Left kidney (tissue), 8 donors: ENCODE measurements around the gene HBP1. TPM values are rescaled to one million over a fixed set of nuclear protein-coding genes. Genes with fewer than 3 reads are reported as not detected.
"Not testable (repeated sequence)": the region's sequence is repeated elsewhere in the genome, so short reads cannot be mapped to it uniquely, and the experiment has no call there.

ENCODE experiments used
- DNase-seq: peaks from one replicate; pipeline ENCODE4 v3.0.0-alpha.2; 2013
- long read RNA-seq, 8 donors: transcript quantifications; one replicate each; lab custom pipeline, GENCODE V29; 2026
- polyA plus RNA-seq: library from polyadenylated mRNA; unstranded; fragments of 120-200 nt; gene quantifications from one replicate; pipeline ENCODE4 v1.2.1, GENCODE V29; 2013; ENCODE audit not compliant: insufficient read length

HBP1 gene, protein sequence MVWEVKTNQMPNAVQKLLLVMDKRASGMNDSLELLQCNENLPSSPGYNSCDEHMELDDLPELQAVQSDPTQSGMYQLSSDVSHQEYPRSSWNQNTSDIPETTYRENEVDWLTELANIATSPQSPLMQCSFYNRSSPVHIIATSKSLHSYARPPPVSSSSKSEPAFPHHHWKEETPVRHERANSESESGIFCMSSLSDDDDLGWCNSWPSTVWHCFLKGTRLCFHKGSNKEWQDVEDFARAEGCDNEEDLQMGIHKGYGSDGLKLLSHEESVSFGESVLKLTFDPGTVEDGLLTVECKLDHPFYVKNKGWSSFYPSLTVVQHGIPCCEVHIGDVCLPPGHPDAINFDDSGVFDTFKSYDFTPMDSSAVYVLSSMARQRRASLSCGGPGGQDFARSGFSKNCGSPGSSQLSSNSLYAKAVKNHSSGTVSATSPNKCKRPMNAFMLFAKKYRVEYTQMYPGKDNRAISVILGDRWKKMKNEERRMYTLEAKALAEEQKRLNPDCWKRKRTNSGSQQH
- polyA plus RNA-seq = 133 TPM
- long read RNA-seq, donor 1, transcript HBP1-208 (11 exons, 2,704 nt) = major isoform, 5 of 9 reads
- long read RNA-seq, donor 1, partial matches to known transcripts = 0 of 9 reads
- long read RNA-seq, donor 1, other reads (novel, unspliced or antisense) = 0 of 9 reads
- long read RNA-seq, donor 2, transcript HBP1-208 (11 exons, 2,704 nt) = major isoform, 8 of 12 reads
- long read RNA-seq, donor 2, partial matches to known transcripts = 0 of 12 reads
- long read RNA-seq, donor 2, other reads (novel, unspliced or antisense) = 0 of 12 reads
- long read RNA-seq, donor 3, transcript HBP1-208 (11 exons, 2,704 nt) = minor isoform, 5 of 23 reads
- long read RNA-seq, donor 3, transcript HBP1-201 (11 exons, 2,829 nt) = major isoform, 6 of 23 reads
- long read RNA-seq, donor 3, partial matches to known transcripts = 11 of 23 reads
- long read RNA-seq, donor 3, other reads (novel, unspliced or antisense) = 0 of 23 reads
- long read RNA-seq, donor 4, partial matches to known transcripts = 13 of 14 reads
- long read RNA-seq, donor 4, other reads (novel, unspliced or antisense) = 0 of 14 reads
- long read RNA-seq, donor 5, transcript HBP1-201 (11 exons, 2,829 nt) = minor isoform, 6 of 23 reads
- long read RNA-seq, donor 5, transcript HBP1-208 (11 exons, 2,704 nt) = major isoform, 17 of 23 reads
- long read RNA-seq, donor 5, partial matches to known transcripts = 0 of 23 reads
- long read RNA-seq, donor 5, other reads (novel, unspliced or antisense) = 0 of 23 reads
- long read RNA-seq, donor 6, partial matches to known transcripts = 0 of 5 reads
- long read RNA-seq, donor 6, other reads (novel, unspliced or antisense) = 0 of 5 reads
- long read RNA-seq, donor 7, transcript HBP1-201 (11 exons, 2,829 nt) = minor isoform, 5 of 40 reads
- long read RNA-seq, donor 7, transcript HBP1-208 (11 exons, 2,704 nt) = major isoform, 20 of 40 reads
- long read RNA-seq, donor 7, partial matches to known transcripts = 8 of 40 reads
- long read RNA-seq, donor 7, other reads (novel, unspliced or antisense) = 6 of 40 reads
- long read RNA-seq, donor 8, transcript HBP1-208 (11 exons, 2,704 nt) = major isoform, 7 of 8 reads
- long read RNA-seq, donor 8, partial matches to known transcripts = 0 of 8 reads
- long read RNA-seq, donor 8, other reads (novel, unspliced or antisense) = 0 of 8 reads

- peak; percentile 100 for DNase-seq
Measured at GRCh38 chr7:107168233-107169119, at the start of gene HBP1. Gene HBP1 (plus strand): TSS chr7:107169003. CDS start chr7:107179894, 10,891 bp downstream.

GRCh38 chr7:107119376-107120105 is 49.3 kb upstream of the HBP1 start:
- DNase-seq = no peak

GRCh38 chr7:107122486-107122911 is 46.3 kb upstream of the HBP1 start:
- no peak for DNase-seq

- no peak for DNase-seq
Measured at GRCh38 chr7:107123392-107123791, 45.4 kb upstream of the HBP1 start.

DNA sequence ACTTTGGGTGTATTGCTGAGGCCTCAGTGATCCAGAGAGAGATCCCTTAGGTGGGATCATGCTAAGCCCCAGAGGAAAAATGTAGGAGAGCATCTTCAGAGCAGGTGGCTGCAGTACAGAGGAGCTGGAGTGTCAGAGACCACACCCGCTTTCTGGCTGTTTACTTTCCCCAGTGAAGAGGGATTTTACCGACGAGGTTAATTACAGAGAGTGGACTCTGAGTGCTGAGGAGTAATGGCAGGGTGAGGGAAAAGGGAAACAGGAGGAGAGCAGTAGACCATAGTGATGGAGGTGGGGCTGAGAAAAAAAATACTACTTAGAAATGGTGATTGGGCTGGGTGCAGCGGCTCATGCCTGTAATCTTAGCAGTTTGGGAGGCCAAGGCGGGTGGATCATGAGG is 43.3 kb upstream of the HBP1 start:
- DNase-seq = no peak

DNA sequence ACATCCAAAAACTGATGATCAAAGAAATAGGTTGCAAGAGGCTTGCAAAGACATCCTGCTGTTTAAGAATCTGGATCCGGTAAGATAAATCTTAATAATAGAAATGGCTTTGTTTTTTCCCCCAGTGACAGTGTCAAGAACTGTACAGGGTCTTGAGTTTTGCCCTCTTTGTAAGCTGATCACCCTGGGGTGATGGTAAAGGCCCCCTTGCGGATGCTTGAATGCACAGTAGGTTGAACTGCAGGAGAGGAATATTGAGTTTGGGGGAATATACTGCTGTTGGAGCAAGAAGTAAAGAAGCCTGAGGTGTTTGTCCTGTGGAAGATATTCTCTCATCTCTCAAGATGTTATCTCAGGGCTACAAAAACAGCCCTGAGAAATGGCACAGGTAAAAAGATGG is 40.6 kb upstream of the HBP1 start:
- no peak for DNase-seq

- no peak for DNase-seq
Measured at GRCh38 chr7:107128748-107129147, 40.1 kb upstream of the HBP1 start.

DNA sequence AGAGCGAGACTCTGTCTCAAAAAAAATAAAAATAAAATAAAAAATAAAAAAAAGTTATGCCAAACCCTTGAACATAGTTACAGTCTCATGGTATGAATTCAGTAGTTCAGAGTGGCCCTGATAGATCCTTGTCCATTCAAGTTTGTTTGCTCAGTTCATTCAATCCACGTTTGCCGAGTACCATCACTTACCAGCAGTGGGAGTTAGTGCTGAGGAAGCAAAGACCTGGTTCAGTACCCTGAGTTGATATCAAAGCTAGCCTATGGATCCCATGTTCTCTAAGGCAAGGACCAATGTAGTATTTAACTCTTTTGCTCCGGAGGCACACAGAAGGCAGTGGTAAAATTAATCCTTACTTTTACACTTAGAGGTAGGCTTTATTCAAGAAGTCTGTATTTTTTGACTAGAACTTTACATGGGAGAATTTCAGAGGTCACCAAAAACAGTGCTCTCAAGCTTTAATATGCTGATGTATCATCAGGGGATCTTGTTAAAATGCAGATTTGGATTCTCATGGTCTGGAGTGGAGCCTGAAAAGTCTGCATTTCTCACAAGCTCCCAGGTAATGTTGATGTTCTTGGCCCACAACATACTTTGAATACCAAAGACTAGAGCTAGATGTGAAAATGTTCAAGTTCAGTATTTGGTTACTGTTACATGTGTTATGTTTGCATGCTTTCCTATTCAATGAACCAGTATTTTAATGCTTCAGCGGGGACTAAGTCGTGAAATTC is 38.1 kb upstream of the HBP1 start:
- DNase-seq = no peak

DNA sequence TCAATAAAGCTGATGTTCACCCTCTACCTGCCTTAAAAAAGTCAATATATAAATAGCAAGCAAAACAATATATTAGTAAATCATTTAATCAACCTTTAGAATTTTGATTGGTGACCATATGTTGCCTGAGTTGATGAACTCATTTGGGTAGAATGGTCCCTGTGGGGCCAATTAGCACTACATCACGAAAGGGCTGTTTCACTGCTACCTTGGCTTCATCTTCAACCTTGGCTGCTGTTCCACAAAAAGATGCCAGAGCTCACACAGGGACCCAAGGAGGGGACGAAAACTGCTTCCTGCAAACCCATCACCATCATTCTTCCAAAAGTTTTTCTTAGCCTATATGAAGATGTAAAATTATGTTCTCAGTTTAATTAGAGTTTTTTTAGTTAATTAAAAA is 35.4 kb upstream of the HBP1 start:
- no peak for DNase-seq

GRCh38 chr7:107138696-107139420 is 29.9 kb upstream of the HBP1 start:
- DNase-seq = no peak

GRCh38 chr7:107143875-107144274 is 24.9 kb upstream of the HBP1 start:
- not testable (repeated sequence) for DNase-seq

DNA sequence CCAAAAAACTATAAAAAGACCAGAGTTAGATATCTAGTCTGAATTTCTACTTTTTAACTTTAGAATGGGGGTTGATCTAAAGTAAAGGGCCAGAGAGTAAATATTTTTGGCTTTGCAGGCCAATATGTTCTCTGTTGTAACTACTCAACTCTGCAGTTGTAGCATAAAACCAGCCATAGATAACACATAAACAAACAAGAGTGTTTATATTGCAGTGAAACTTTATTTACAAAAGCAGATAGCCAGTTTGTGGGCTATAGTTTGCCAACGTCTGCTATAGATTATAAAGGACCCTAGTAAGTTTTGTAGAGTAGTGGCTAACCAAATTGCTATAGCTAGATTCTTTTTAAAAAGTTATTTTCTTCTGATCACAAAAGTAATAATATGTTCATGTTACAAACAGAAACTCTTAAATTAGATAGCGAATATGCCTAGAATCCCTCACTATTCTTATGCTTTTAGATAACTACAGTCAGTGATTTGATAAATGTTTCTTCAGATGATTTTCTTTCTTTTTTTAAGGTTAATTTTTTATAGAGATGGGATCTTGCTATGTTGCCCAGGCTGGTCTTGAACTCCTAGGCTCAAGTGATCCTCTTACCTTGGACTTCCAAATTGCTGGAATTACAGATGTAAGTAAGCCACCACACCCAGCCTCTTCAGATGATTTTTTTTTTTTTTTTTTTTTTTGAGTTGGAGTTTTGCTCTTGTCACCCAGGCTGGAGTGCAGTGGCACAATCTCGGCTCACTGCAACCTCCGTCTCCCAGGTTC is 23.6 kb upstream of the HBP1 start:
- DNase-seq = no peak

GRCh38 chr7:107147464-107148393 is 21.1 kb upstream of the HBP1 start:
- no peak for DNase-seq

DNA sequence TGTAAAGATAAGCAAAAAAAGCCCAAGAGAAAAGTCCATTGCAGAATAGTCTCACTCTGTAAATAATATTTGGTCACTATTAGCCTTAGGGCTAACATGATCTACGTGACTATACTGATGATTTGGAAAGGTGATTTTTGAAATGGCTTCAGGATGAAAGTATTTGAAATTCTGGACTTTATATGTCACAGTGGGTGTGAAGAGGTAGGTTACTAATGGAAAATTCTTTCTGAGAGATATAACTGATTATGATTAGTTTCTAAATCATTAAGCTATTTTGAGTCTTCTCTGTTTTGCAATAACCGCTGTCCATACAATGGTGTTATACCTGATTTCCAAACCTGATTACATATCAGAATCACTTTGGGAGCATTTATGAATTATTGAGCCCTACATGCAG is 20.1 kb upstream of the HBP1 start:
- no peak for DNase-seq

DNA sequence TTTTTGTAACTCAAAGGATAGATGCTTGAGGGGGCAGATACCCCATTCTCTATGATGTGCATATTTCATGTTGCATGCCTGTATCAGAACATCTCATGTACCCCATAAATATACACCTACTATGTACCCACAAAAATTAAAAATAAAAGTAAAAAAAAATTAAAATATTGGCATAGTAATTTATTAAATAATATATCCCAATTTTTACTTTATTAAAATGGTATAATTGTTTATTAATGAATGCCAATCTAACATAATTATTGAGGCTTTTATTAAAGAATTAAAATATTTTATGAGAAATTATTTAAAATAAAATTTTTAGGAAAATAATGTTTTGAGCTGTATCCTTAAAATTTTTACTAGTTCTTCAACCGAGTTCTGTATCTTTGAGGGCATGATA is 18.9 kb upstream of the HBP1 start:
- DNase-seq = no peak
